Gastrocnemius medialis (tissue), 4 donors: ENCODE results near the gene TAF1B. TPM values are rescaled to one million over a fixed set of nuclear protein-coding genes. Genes with fewer than 3 reads are reported as not detected.
A peak's percentile ranks its signal among the peaks of the same experiment; 100 is the strongest.

ENCODE experiments used
- ATAC-seq, 2 donors: fragments of 150-250 bp; one replicate each; pipeline ENCODE4 v1.9.1; 2016
- DNase-seq, 2 donors: peaks; one replicate each; pipeline ENCODE4 v3.0.0-alpha.2; 2019
- H3K27ac ChIP-seq, 4 donors: fragments of 200-600 bp; sonication (generic); 1 replicate in 1 of 4; 2 replicates in 3 of 4; pipeline ENCODE4 v1.5.1; 2016 to 2018; ENCODE audit warnings: mild to moderate bottlenecking in 2 of 4, moderate library complexity in 1 of 4
- H3K27me3 ChIP-seq, 3 donors: fragments of 200-600 bp; sonication (generic) in 2 of 3; 1 replicate in 1 of 3; 2 replicates in 2 of 3; pipeline versions ENCODE4 v1.5.1 to v1.6.0; 2016 to 2019; ENCODE audit warnings: mild to moderate bottlenecking in 1 of 3, moderate library complexity in 1 of 3
- H3K36me3 ChIP-seq, 2 donors: fragments of 200-600 bp; sonication (generic) in 1 of 2; one replicate each; pipeline ENCODE4 v1.5.1; 2017 to 2018
- H3K4me1 ChIP-seq, 2 donors: fragments of 200-600 bp; sonication (generic) in 1 of 2; one replicate each; pipeline ENCODE4 v1.5.1; 2016 to 2017; ENCODE audit warnings: mild to moderate bottlenecking in 2 of 2
- H3K4me3 ChIP-seq, 4 donors: fragments of 200-600 bp; sonication (generic) in 3 of 4; 1 replicate in 1 of 4; 2 replicates in 3 of 4; pipeline ENCODE4 v1.5.1; 2016 to 2019; ENCODE audit warnings: mild to moderate bottlenecking in 2 of 4
- H3K9me3 ChIP-seq, 3 donors: fragments of 200-600 bp; sonication (generic) in 2 of 3; 1 replicate in 1 of 3; 2 replicates in 2 of 3; pipeline ENCODE4 v1.5.1; 2016 to 2019
- POLR2A ChIP-seq, 2 donors: fragments of 450-650 bp; IDR thresholded peaks; one replicate each; pipeline ENCODE4 v1.6.1; 2017; ENCODE audit warnings: antibody characterized with exemption in 2 of 2, mild to moderate bottlenecking in 2 of 2, moderate library complexity in 2 of 2
- in situ Hi-C, 4 donors: fragments of 200-750 bp; cut with MboI; loops; one replicate each; pipeline versions ENCODE4 v1.15.0 to v1.8.0; 2017; ENCODE audit warnings: low sequenced_read_pairs in 4 of 4
- intact Hi-C: fragments of 100-400 bp; cut with DNase I; formaldehyde crosslinking; loops from one replicate; pipeline ENCODE4 v1.15.1; 2023; ENCODE audit warnings: low total_unique reads
- total RNA-seq, 4 donors: library from RNA; depleted of rRNA; stranded (reverse); fragments of >200 nt; gene quantifications; one replicate each; pipeline versions ENCODE4 v1.1.0 to v1.2.3, GENCODE V29; 2016
- TF ChIP-seq, protein P1 (sequence below), 5 experiments: fragments of 450-650 bp in 3 of 5; fragments of 200-600 bp in 2 of 5; sonication (generic) in 2 of 5; IDR thresholded peaks in 4 of 5; conservative IDR thresholded peaks in 1 of 5; 1 replicate in 4 of 5; 2 replicates in 1 of 5; pipeline ENCODE4 v1.5.1; 2016 to 2019; ENCODE audit warnings: antibody characterized with exemption in 5 of 5, mild to moderate bottlenecking in 3 of 5, moderate library complexity in 3 of 5

The TAF1B gene
- total RNA-seq, 4 donors from 2014 or later: 5.0 to 8.4 (median 7.3) TPM

GRCh38 chr2:9800639-9800974 lies 42.7 kb upstream of the TAF1B start:
- peak in 1 of 2 donors; percentile 17 for DNase-seq
- TF ChIP-seq, protein P1, sequence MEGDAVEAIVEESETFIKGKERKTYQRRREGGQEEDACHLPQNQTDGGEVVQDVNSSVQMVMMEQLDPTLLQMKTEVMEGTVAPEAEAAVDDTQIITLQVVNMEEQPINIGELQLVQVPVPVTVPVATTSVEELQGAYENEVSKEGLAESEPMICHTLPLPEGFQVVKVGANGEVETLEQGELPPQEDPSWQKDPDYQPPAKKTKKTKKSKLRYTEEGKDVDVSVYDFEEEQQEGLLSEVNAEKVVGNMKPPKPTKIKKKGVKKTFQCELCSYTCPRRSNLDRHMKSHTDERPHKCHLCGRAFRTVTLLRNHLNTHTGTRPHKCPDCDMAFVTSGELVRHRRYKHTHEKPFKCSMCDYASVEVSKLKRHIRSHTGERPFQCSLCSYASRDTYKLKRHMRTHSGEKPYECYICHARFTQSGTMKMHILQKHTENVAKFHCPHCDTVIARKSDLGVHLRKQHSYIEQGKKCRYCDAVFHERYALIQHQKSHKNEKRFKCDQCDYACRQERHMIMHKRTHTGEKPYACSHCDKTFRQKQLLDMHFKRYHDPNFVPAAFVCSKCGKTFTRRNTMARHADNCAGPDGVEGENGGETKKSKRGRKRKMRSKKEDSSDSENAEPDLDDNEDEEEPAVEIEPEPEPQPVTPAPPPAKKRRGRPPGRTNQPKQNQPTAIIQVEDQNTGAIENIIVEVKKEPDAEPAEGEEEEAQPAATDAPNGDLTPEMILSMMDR (IDR thresholded peaks at IDR 0.05 in 4 of 5, conservative IDR thresholded peaks at IDR 0.05 in 1 of 5): no peak
- TF ChIP-seq POLR2A (IDR thresholded peaks at IDR 0.05): no peak
- H3K4me3 ChIP-seq: no peak overlapping the region
- H3K27ac ChIP-seq: peak overlapping the region; percentile 63 to 72 (median 66)
- H3K27me3 ChIP-seq: no peaks in the 10 kb centered on the region
- H3K36me3 ChIP-seq: no peaks in the 10 kb centered on the region
- intact Hi-C loops: loop anchor here (5.0 kb wide), 2 partner anchors 42 to 152 kb away; partner anchors contain the start of genes GRHL1 and TAF1B
- H3K9me3 ChIP-seq: no peaks in the 10 kb centered on the region
- ATAC-seq: no peak
- in situ Hi-C loops: loop anchor here in 1 of 4 donors (25.0 kb wide), 1 partner anchor 237 kb away; the partner anchor contains the start of gene KLF11
- H3K4me1 ChIP-seq: peaks cover 20 to 29% of the 10 kb centered on the region in 2 donors

- intact Hi-C loops (loop anchor here (5.0 kb wide), 2 partner anchors 41 to 151 kb away; partner anchors contain the start of genes GRHL1 and TAF1B), in situ Hi-C loops (loop anchor here in 1 of 4 donors (25.0 kb wide), 1 partner anchor 236 kb away; the partner anchor contains the start of gene KLF11)
- Histone ChIP-seq H3K4me1 (peaks cover 20 to 29% of the 10 kb centered on the region in 2 donors), H3K4me3 (no peak overlapping the region), H3K27ac (peak overlapping the region; percentile 63 to 72 (median 66)), H3K36me3 (no peaks in the 10 kb centered on the region), H3K27me3 (no peaks in the 10 kb centered on the region), H3K9me3 (no peaks in the 10 kb centered on the region)
- ATAC-seq: peak; percentile 6 to 44
- DNase-seq: peak; percentile 32 to 68
- TF ChIP-seq POLR2A (IDR thresholded peaks at IDR 0.05): no peak
- TF ChIP-seq, protein P1 (IDR thresholded peaks at IDR 0.05 in 4 of 5, conservative IDR thresholded peaks at IDR 0.05 in 1 of 5): no peak
These were observed 42.1 kb upstream of the TAF1B start for GRCh38 chr2:9800975-9801726.

- DNase-seq (no peak), ATAC-seq (no peak)
- no peaks in the 10 kb centered on the region for H3K36me3 ChIP-seq
- H3K4me3 ChIP-seq: no peak overlapping the region
- in situ Hi-C loops: loop anchor here in 1 of 4 donors (25.0 kb wide), 1 partner anchor 235 kb away; the partner anchor contains the start of gene KLF11
- H3K27ac ChIP-seq: peak overlapping the region in 3 of 4 donors; percentile 63 to 72 (median 65)
- H3K4me1 ChIP-seq: peaks cover 20 to 29% of the 10 kb centered on the region in 2 donors
- intact Hi-C loops: loop anchor here (5.0 kb wide), 2 partner anchors 40 to 150 kb away; partner anchors contain the start of genes GRHL1 and TAF1B
- no peaks in the 10 kb centered on the region for H3K27me3 ChIP-seq
- TF ChIP-seq POLR2A (IDR thresholded peaks at IDR 0.05): no peak
- TF ChIP-seq, protein P1 (IDR thresholded peaks at IDR 0.05 in 4 of 5, conservative IDR thresholded peaks at IDR 0.05 in 1 of 5): no peak
- no peaks in the 10 kb centered on the region for H3K9me3 ChIP-seq
These were observed 40.7 kb upstream of the TAF1B start for GRCh38 chr2:9802576-9802993.

GRCh38 chr2:9803023-9803805 lies 40.1 kb upstream of the TAF1B start:
- TF ChIP-seq POLR2A (IDR thresholded peaks at IDR 0.05): no peak
- TF ChIP-seq, protein P1 (IDR thresholded peaks at IDR 0.05 in 4 of 5, conservative IDR thresholded peaks at IDR 0.05 in 1 of 5): no peak
- Histone ChIP-seq H3K27ac (no peak overlapping the region), H3K36me3 (no peaks in the 10 kb centered on the region), H3K9me3 (no peaks in the 10 kb centered on the region), H3K4me3 (no peak overlapping the region), H3K4me1 (peaks cover 20 to 29% of the 10 kb centered on the region in 2 donors), H3K27me3 (no peaks in the 10 kb centered on the region)
- DNase-seq (no peak), ATAC-seq (no peak)
- intact Hi-C loops (loop anchor here (5.0 kb wide), 2 partner anchors 39 to 149 kb away; partner anchors contain the start of genes GRHL1 and TAF1B), in situ Hi-C loops (loop anchor here in 1 of 4 donors (25.0 kb wide), 1 partner anchor 234 kb away; the partner anchor contains the start of gene KLF11)
